Chondrocyte (in vitro differentiated cells): ENCODE results near the gene ASTN1. TPM values are rescaled to one million over a fixed set of nuclear protein-coding genes. Genes with fewer than 3 reads are reported as not detected.

ENCODE experiments used
- DNase-seq: peaks from one replicate; pipeline ENCODE4 v3.0.0; 2021; ENCODE audit warnings: mixed read lengths, low spot score
- H3K27ac Mint-ChIP-seq: one replicate; pipeline ENCODE4 v1.8.0; 2021; ENCODE audit warnings: mild to moderate bottlenecking, moderate library complexity, mixed read lengths; ENCODE audit not compliant: unreplicated experiment
- H3K27me3 Mint-ChIP-seq: 2 replicates; pipeline ENCODE4 v1.8.0; 2021; ENCODE audit warnings: low read depth, mixed read lengths
- H3K36me3 Mint-ChIP-seq: 2 replicates; pipeline ENCODE4 v1.8.0; 2021; ENCODE audit warnings: low read depth, mixed read lengths
- H3K4me1 Mint-ChIP-seq: 2 replicates; pipeline ENCODE4 v1.8.0; 2021; ENCODE audit warnings: low read depth, mild to moderate bottlenecking, mixed read lengths
- H3K4me3 Mint-ChIP-seq: one replicate; pipeline ENCODE4 v1.8.0; 2021; ENCODE audit warnings: mild to moderate bottlenecking, moderate library complexity, mixed read lengths; ENCODE audit not compliant: unreplicated experiment
- H3K9me3 Mint-ChIP-seq: 2 replicates; pipeline ENCODE4 v1.8.0; 2021; ENCODE audit warnings: low read depth, mixed read lengths
- total RNA-seq: library from RNA; stranded (reverse); gene quantifications from 3 replicates; pipeline ENCODE4 v1.2.1, GENCODE V29; 2021
- TF ChIP-seq, protein P1 (sequence below): fragments of 200-600 bp; sonication (generic); IDR thresholded peaks from 2 replicates; pipeline ENCODE4 v1.5.0; 2021; ENCODE audit warnings: antibody characterized with exemption, mild to moderate bottlenecking, moderate library complexity

Gene ASTN1
- total RNA-seq, 1 donor from 2014 or later: not detected

DNA sequence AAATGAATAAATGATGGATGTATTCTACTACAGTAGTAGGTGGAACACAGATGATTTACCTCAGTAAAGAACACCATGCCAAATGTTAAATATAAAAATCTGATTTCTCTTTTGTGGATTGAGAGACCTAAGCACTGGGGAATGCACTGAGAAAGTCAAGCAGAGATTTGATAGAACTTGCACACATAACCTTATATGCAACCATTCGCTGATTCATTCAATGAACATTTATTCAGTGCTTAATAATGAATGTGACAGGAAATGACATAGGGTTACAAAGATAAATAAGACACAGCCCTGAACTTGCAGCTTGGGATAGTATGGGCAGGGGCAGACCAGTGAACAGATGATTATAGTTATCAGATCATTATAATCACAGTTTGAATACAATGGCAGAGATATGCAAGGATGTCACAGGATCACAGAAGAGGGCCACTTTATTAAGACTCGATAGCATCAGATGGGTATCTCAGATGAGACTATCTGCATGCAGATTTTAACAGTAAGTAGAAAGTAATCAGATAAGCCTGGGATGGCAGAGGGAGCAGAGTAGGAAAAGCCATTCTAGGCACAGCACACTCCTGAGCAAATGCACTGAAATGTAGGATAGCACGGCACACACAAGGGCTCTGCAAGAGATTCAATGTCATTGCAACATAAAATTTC, 169.4 kb downstream of the ASTN1 start:
- Mint-ChIP-seq H3K4me1 (no peaks in the 10 kb centered on the region), H3K9me3 (no peaks in the 10 kb centered on the region), H3K4me3 (no peak overlapping the region), H3K27ac (no peak overlapping the region), H3K27me3 (peaks cover 3% of the 10 kb centered on the region), H3K36me3 (no peaks in the 10 kb centered on the region)
- no peak for DNase-seq
- TF ChIP-seq, protein P1, sequence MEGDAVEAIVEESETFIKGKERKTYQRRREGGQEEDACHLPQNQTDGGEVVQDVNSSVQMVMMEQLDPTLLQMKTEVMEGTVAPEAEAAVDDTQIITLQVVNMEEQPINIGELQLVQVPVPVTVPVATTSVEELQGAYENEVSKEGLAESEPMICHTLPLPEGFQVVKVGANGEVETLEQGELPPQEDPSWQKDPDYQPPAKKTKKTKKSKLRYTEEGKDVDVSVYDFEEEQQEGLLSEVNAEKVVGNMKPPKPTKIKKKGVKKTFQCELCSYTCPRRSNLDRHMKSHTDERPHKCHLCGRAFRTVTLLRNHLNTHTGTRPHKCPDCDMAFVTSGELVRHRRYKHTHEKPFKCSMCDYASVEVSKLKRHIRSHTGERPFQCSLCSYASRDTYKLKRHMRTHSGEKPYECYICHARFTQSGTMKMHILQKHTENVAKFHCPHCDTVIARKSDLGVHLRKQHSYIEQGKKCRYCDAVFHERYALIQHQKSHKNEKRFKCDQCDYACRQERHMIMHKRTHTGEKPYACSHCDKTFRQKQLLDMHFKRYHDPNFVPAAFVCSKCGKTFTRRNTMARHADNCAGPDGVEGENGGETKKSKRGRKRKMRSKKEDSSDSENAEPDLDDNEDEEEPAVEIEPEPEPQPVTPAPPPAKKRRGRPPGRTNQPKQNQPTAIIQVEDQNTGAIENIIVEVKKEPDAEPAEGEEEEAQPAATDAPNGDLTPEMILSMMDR: no peak

DNA sequence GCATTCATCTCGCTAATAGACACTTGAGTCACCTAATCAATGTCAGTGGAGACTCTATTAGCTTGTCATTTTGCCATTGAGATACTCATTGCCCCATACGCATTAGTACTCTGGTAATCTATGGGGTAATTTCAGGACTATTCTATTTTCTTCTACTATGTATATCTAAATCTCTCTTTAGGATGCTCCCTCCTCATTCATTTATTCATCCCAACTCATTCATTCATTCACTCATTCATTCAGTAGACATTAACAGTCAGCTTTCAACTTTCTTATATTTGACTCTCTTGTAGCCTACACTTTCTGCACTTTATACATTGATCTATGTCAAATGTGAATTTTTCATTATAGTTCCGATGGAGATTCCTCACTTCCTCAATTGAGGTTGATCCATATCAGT, 170.9 kb downstream of the ASTN1 start:
- peaks cover 2% of the 10 kb centered on the region for H3K27me3 Mint-ChIP-seq
- H3K4me3 Mint-ChIP-seq: no peak overlapping the region
- no peak overlapping the region for H3K27ac Mint-ChIP-seq
- DNase-seq: no peak
- TF ChIP-seq, protein P1: no peak
- no peaks in the 10 kb centered on the region for H3K4me1 Mint-ChIP-seq
- no peaks in the 10 kb centered on the region for H3K36me3 Mint-ChIP-seq
- H3K9me3 Mint-ChIP-seq: no peaks in the 10 kb centered on the region

DNA sequence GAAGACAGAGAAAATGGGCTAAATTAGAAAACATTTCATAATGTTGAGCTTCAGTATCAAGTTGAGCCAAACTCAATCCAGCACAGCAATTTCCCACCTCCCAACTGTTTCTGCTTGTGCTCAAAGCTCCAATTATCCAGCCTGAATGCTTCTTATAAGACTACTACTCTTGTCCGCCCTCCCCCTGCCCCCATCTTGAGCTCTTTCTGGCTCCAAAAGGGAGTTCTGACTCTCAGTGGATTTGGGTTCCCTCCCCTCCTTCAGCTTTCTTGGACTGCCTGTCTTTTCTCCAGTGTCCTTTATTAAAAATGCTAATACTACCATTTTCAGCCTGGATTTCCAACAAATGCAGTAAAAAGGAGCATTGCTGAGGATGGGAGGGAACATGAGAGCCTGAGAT, 174.8 kb downstream of the ASTN1 start:
- no peaks in the 10 kb centered on the region for H3K4me1 Mint-ChIP-seq
- H3K36me3 Mint-ChIP-seq: no peaks in the 10 kb centered on the region
- peaks cover 13% of the 10 kb centered on the region for H3K27me3 Mint-ChIP-seq
- DNase-seq: no peak
- no peaks in the 10 kb centered on the region for H3K9me3 Mint-ChIP-seq
- no peak overlapping the region for H3K4me3 Mint-ChIP-seq
- no peak overlapping the region for H3K27ac Mint-ChIP-seq
- TF ChIP-seq, protein P1: no peak

DNA sequence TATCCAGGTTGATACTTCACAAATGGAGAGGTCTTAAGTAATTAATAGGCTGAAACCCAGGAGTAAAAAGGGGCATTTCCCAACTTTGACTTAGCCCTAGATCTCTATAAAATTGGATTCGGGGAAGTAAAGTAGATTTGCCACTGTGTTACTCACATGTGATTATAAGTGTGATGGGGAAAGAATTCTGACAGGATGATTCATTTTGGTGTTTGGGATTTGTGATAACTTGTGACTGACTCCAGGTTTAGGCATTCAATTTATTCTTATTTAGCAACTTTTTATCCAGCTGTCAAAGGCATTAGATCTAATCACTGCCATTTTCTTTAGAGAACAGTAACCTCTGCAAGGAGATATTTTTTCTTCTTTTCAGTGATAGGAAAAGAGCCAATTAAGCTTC, 175.5 kb downstream of the ASTN1 start:
- TF ChIP-seq, protein P1: no peak

DNA sequence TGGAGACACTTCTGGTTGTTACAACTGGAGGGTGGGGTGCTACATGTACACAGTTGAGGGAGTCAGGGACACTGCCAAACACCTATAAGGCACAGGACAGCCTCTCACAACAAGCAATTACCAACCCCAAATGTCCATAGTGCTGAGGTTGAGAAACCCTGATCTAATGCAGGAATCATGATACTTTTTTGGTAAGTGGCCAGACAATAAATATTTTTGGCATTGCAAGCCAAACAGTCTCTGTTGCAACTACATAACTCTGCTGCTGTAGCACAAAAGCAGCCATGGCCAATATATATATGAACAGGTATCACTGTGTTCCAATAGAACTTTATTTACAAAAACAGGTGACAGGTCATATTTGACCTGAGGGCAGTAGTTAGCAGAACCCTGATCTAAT, 177.5 kb downstream of the ASTN1 start:
- Mint-ChIP-seq H3K27me3 (peaks cover 14% of the 10 kb centered on the region), H3K36me3 (no peaks in the 10 kb centered on the region), H3K4me1 (no peaks in the 10 kb centered on the region), H3K4me3 (no peak overlapping the region), H3K9me3 (no peaks in the 10 kb centered on the region), H3K27ac (no peak overlapping the region)
- TF ChIP-seq, protein P1: no peak
- DNase-seq: no peak

More for the DNA sequence above, 175.5 kb downstream of the ASTN1 start:
- DNase-seq: no peak
- H3K4me3 Mint-ChIP-seq: no peak overlapping the region
- H3K27ac Mint-ChIP-seq: no peak overlapping the region
- H3K36me3 Mint-ChIP-seq: no peaks in the 10 kb centered on the region
- H3K9me3 Mint-ChIP-seq: no peaks in the 10 kb centered on the region
- peaks cover 14% of the 10 kb centered on the region for H3K27me3 Mint-ChIP-seq
- no peaks in the 10 kb centered on the region for H3K4me1 Mint-ChIP-seq
